GM12874 (cell line): ENCODE data around the gene NR1H2.

Experiments
- TF ChIP-seq, protein P1 (sequence below): IDR thresholded peaks from 2 replicates; pipeline ENCODE4 v1.5.1; 2011; ENCODE audit warnings: low read depth, mild to moderate bottlenecking, control low read depth, low read length, moderate library complexity; ENCODE audit not compliant: insufficient read depth

NR1H2 gene

DNA sequence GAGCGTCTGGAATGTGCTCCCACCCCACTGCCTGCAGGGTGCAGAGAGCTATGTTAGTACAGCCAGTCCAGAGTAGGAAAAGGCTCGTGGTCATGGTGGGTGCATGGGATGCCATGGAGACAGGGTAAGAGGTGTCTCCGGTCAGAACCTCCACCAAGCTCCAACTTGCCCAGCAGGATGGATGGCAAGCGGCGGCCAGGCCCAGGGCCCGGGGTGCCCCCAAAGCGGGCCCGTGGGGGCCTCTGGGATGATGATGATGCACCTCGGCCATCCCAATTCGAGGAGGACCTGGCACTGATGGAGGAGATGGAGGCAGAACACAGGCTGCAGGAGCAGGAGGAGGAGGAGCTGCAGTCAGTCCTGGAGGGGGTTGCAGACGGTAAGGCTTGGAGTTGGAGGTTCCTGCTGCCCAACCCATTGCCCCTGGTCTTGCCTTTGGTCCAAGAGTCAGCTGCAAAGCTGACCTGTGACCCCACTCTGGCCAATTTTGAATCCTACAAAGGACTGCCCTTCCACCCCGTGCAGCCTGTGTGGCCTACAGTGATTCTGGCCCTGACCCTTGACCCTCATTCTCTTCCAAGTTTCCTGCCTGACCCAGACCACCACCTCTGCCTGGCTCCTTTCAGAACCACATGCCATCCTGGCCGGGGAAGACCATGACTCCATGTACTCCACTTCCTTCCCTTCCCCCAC, 22.6 kb downstream of the NR1H2 start:
- TF ChIP-seq, protein P1, sequence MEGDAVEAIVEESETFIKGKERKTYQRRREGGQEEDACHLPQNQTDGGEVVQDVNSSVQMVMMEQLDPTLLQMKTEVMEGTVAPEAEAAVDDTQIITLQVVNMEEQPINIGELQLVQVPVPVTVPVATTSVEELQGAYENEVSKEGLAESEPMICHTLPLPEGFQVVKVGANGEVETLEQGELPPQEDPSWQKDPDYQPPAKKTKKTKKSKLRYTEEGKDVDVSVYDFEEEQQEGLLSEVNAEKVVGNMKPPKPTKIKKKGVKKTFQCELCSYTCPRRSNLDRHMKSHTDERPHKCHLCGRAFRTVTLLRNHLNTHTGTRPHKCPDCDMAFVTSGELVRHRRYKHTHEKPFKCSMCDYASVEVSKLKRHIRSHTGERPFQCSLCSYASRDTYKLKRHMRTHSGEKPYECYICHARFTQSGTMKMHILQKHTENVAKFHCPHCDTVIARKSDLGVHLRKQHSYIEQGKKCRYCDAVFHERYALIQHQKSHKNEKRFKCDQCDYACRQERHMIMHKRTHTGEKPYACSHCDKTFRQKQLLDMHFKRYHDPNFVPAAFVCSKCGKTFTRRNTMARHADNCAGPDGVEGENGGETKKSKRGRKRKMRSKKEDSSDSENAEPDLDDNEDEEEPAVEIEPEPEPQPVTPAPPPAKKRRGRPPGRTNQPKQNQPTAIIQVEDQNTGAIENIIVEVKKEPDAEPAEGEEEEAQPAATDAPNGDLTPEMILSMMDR, result no peak

DNA sequence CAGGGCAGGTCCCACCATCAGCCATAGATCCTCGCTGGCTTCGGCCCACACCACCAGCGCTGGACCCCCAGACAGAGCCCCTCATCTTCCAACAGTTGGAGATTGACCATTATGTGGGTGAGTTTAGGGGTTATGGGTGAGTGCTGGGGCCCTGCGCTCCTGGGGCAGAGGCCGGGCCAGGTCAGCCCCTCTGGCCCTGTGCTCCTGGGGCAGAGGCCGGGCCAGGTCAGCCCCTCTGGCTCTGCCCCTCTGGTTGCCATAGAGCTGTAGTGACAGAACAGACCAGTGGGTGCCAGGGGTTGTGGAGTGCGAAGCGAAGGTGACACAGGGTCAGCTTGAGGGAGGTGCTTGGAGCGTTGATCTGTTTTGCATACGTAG, 23.1 kb downstream of the NR1H2 start:
- TF ChIP-seq, protein P1, result no peak

DNA sequence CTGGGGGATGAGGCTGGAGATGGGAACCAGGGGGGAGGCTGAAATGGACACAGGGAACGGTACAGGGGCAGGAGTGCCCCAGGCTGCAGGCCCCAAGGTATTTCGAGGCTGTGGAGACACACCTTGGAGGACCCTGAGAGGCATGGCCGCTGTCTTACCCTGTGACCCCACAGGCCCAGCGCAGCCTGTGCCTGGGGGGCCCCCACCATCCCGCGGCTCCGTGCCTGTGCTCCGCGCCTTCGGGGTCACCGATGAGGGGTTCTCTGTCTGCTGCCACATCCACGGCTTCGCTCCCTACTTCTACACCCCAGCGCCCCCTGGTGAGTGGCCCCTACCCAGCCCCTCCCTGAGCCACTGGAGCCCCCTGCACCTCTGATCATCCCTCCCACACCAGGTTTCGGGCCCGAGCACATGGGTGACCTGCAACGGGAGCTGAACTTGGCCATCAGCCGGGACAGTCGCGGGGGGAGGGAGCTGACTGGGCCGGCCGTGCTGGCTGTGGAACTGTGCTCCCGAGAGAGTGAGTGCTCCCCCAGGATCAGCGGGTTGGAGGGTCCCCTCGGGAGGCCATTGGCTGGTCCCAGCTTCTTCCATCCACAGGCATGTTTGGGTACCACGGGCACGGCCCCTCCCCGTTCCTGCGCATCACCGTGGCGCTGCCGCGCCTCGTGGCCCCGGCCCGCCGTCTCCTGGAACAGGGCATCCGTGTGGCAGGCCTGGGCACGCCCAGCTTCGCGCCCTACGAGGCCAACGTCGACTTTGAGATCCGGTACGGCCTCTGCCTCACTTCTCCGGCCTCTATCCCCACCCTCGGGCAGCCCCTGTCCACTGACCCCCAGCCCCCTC, 25.6 kb downstream of the NR1H2 start:
- TF ChIP-seq, protein P1, result peak; percentile 15; the same call in 1 of the 2 replicates

DNA sequence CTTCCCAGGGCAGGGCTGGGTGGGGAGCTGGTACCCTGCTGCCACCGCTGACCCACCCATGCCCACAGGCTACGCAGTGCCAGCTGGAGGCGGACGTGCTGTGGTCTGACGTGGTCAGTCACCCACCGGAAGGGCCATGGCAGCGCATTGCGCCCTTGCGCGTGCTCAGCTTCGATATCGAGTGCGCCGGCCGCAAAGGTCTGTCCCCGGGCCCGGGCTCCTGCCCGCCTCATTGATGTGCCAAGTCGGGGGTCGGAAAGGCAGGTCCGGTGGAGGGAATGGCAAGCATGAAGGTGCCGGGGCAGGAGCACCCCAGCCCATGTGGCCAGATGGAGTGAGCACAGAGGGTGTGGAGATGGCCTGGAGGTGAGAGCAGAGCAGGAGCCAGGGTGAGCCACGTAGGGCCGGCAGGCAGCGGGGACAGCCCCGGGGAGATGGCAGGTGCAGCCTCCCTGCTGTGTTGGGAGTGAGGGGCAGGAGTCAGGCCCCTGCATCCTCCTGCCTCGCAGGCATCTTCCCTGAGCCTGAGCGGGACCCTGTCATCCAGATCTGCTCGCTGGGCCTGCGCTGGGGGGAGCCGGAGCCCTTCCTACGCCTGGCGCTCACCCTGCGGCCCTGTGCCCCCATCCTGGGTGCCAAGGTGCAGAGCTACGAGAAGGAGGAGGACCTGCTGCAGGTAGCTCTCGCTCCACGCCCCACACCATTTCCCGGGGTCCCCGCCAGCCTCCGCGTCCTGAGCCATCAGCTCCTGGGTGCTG, 26.5 kb downstream of the NR1H2 start:
- TF ChIP-seq, protein P1, result no peak

DNA sequence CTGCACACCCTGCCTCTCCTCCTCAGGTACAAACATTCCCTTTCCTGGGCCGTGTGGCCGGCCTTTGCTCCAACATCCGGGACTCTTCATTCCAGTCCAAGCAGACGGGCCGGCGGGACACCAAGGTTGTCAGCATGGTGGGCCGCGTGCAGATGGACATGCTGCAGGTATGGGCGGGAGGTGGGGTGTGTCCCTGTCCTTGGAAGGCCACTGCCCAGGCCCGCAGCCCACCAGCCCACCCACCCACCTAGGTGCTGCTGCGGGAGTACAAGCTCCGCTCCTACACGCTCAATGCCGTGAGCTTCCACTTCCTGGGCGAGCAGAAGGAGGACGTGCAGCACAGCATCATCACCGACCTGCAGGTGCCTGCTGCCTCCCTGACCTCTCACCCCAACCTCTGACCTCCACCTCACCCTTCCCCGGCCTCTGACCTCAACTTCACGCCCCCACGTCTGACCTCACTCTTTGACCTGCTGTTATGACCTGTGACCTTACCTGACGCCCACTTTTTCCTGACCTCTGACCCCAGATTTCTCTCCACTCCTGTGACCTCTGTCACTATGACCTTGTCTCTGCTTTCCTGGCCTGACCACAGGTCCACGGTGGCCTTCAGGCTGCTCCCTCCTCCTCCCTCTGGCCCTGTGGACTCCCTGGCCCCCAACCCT, 30.0 kb downstream of the NR1H2 start:
- TF ChIP-seq, protein P1, result no peak

DNA sequence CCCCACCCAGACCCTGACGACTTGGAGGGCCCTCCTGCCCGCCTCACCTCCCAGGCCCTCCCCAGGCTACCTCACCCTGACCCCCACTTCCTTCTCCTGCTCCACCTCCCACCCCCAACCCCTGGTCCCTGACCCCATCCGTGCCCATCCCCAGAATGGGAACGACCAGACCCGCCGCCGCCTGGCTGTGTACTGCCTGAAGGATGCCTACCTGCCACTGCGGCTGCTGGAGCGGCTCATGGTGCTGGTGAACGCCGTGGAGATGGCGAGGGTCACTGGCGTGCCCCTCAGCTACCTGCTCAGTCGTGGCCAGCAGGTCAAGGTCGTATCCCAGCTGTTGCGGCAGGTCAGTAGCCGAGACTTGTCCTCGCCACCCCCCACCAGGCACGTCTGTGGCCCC, 30.6 kb downstream of the NR1H2 start:
- TF ChIP-seq, protein P1, result no peak
